Liver (tissue), 9 donors: ENCODE data around the gene STARD3NL. TPM values are rescaled to one million over a fixed set of nuclear protein-coding genes. Genes with fewer than 3 reads are reported as not detected.

Experiments used
- DNase-seq: peaks from one replicate; pipeline ENCODE4 v3.0.0-alpha.2; 2017; ENCODE audit warnings: low spot score
- H3K27ac ChIP-seq, 2 donors: one replicate each; pipeline ENCODE4 v1.7.0; 2013; ENCODE audit warnings: inconsistent platforms in 2 of 2, low read length in 2 of 2, control low read depth in 1 of 2, low read depth in 1 of 2, mild to moderate bottlenecking in 1 of 2
- H3K27me3 ChIP-seq, 4 donors: one replicate each; pipeline versions ENCODE4 v1.6.1 to v1.7.0; 2013; ENCODE audit warnings: low read length in 3 of 4, inconsistent platforms in 1 of 4, mild to moderate bottlenecking in 1 of 4, moderate library complexity in 1 of 4; ENCODE audit not compliant: control insufficient read depth in 4 of 4, insufficient read depth in 4 of 4
- H3K36me3 ChIP-seq, 4 donors: one replicate each; pipeline versions ENCODE4 v1.6.1 to v1.7.0; 2013; ENCODE audit warnings: low read length in 3 of 4, mild to moderate bottlenecking in 3 of 4, low read depth in 1 of 4, moderate library complexity in 1 of 4; ENCODE audit not compliant: control insufficient read depth in 4 of 4, insufficient read depth in 3 of 4
- H3K4me1 ChIP-seq, 4 donors: one replicate each; pipeline versions ENCODE4 v1.6.1 to v1.7.0; 2013; ENCODE audit warnings: low read length in 3 of 4, mild to moderate bottlenecking in 3 of 4, moderate library complexity in 1 of 4; ENCODE audit not compliant: control insufficient read depth in 4 of 4, insufficient read depth in 4 of 4
- H3K4me3 ChIP-seq, 3 donors: one replicate each; pipeline versions ENCODE4 v1.6.1 to v1.7.0; 2013; ENCODE audit warnings: low read length in 3 of 3, control low read depth in 1 of 3, low read depth in 1 of 3, mild to moderate bottlenecking in 1 of 3
- H3K9ac ChIP-seq, 2 donors: one replicate each; pipeline ENCODE4 v1.7.0; 2013; ENCODE audit warnings: low read length in 2 of 2, mild to moderate bottlenecking in 2 of 2, moderate library complexity in 2 of 2, control low read depth in 1 of 2, low read depth in 1 of 2
- H3K9me3 ChIP-seq, 4 donors: one replicate each; pipeline versions ENCODE4 v1.6.1 to v1.7.0; 2013; ENCODE audit warnings: low read length in 3 of 4; ENCODE audit not compliant: control insufficient read depth in 4 of 4
- FOXA1 ChIP-seq: IDR thresholded peaks from 2 replicates; pipeline ENCODE4 v1.6.1; 2016; ENCODE audit warnings: antibody characterized with exemption
- FOXA2 ChIP-seq: IDR thresholded peaks from 2 replicates; pipeline ENCODE4 v1.6.1; 2016; ENCODE audit warnings: antibody characterized with exemption
- HNF4A ChIP-seq, 2 donors: conservative IDR thresholded peaks; 2 replicates each; pipeline ENCODE4 v1.6.1; 2016; ENCODE audit warnings: antibody characterized with exemption in 2 of 2, mild to moderate bottlenecking in 2 of 2
- MAX ChIP-seq: IDR thresholded peaks from 2 replicates; pipeline ENCODE4 v1.6.1; 2016; ENCODE audit warnings: antibody characterized with exemption
- RAD21 ChIP-seq, 2 donors: IDR thresholded peaks; 2 replicates each; pipeline ENCODE4 v1.6.1; 2016; ENCODE audit warnings: antibody characterized with exemption in 2 of 2, mild to moderate bottlenecking in 2 of 2
- RXRA ChIP-seq, 2 donors: IDR thresholded peaks; 2 replicates each; pipeline ENCODE4 v1.6.1; 2017 to 2018; ENCODE audit warnings: antibody characterized with exemption in 2 of 2, mild to moderate bottlenecking in 1 of 2
- SP1 ChIP-seq: IDR thresholded peaks from 2 replicates; pipeline ENCODE4 v1.6.1; 2018; ENCODE audit warnings: antibody characterized with exemption, mild to moderate bottlenecking
- ZBTB33 ChIP-seq: IDR thresholded peaks from 2 replicates; pipeline ENCODE4 v1.6.1; 2016; ENCODE audit warnings: antibody characterized with exemption
- whole genome bisulfite sequencing: extraction: QIAGEN DNeasy Blood & Tissue Kit; methylation state at CpG from one replicate; pipeline ENCODE4 v1.1.7; 2013; 5-methylcytosine and 5-hydroxymethylcytosine counted together
- polyA plus RNA-seq, 2 donors: library from polyadenylated mRNA; stranded (reverse) in 1 of 2; unstranded in 1 of 2; fragments of 200-250 nt in 1 of 2; fragments of >200 nt in 1 of 2; fragmentation: Nextera tagmentation in 1 of 2; extraction: Ambion mirVana in 1 of 2; gene quantifications; one replicate each; pipeline versions ENCODE4 v1.2.1 to v1.2.3, GENCODE V29; 2013 to 2015
- total RNA-seq, 2 donors: library from RNA; depleted of rRNA; stranded (reverse); fragments of >200 nt; gene quantifications; one replicate each; pipeline ENCODE4 v1.2.3, GENCODE V29; 2014
- TF ChIP-seq, protein P1 (sequence below): IDR thresholded peaks from 2 replicates; pipeline ENCODE4 v1.6.1; 2016; ENCODE audit warnings: antibody characterized with exemption, mild to moderate bottlenecking
- TF ChIP-seq, protein P2 (sequence below): IDR thresholded peaks from 2 replicates; pipeline ENCODE4 v1.6.1; 2016; ENCODE audit warnings: antibody characterized with exemption
- donor health status: healthy.
- donor health status: healthy.
- donor health status: healthy.
- donor health status: healthy.
- donor health status: healthy.

Gene STARD3NL
- total and polyA plus RNA-seq, 4 donors: 9.1 to 25.1 (median 10.2) TPM

GRCh38 chr7:38223306-38223705 lies 45.3 kb downstream of the STARD3NL start (continued):
- no peak for TF ChIP-seq HNF4A (conservative IDR thresholded peaks at IDR 0.05)
- TF ChIP-seq, protein P1, sequence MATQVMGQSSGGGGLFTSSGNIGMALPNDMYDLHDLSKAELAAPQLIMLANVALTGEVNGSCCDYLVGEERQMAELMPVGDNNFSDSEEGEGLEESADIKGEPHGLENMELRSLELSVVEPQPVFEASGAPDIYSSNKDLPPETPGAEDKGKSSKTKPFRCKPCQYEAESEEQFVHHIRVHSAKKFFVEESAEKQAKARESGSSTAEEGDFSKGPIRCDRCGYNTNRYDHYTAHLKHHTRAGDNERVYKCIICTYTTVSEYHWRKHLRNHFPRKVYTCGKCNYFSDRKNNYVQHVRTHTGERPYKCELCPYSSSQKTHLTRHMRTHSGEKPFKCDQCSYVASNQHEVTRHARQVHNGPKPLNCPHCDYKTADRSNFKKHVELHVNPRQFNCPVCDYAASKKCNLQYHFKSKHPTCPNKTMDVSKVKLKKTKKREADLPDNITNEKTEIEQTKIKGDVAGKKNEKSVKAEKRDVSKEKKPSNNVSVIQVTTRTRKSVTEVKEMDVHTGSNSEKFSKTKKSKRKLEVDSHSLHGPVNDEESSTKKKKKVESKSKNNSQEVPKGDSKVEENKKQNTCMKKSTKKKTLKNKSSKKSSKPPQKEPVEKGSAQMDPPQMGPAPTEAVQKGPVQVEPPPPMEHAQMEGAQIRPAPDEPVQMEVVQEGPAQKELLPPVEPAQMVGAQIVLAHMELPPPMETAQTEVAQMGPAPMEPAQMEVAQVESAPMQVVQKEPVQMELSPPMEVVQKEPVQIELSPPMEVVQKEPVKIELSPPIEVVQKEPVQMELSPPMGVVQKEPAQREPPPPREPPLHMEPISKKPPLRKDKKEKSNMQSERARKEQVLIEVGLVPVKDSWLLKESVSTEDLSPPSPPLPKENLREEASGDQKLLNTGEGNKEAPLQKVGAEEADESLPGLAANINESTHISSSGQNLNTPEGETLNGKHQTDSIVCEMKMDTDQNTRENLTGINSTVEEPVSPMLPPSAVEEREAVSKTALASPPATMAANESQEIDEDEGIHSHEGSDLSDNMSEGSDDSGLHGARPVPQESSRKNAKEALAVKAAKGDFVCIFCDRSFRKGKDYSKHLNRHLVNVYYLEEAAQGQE: no peak
- no peak for TF ChIP-seq RAD21 (IDR thresholded peaks at IDR 0.05)
- TF ChIP-seq MAX: no peak
- TF ChIP-seq RXRA (IDR thresholded peaks at IDR 0.05): no peak
- TF ChIP-seq FOXA1: no peak

DNA sequence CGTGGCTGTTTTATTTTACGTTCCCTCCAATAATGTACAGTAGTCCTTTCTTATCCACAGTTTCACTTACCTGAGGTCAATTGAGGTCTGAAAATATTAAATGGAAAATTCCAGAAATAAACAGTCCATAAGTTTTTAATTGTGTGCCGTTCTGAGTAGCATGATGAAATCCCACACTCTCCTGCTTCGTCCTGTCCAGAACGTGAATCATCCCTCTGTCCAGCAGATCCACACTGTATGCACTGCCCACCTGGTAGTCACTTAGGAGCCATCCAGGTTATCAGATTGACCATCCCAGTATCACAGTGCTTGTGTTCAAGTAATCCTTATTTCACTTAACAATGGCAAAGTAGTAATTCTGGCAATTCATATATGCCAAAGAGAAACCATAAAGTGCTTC lies 46.3 kb downstream of the STARD3NL start:
- no peak for TF ChIP-seq RXRA (IDR thresholded peaks at IDR 0.05)
- DNase-seq: no peak
- 90% methylated on average over 5 of the region's 5 CpGs for WGBS
- no peak overlapping the region for H3K4me3 ChIP-seq
- H3K27ac ChIP-seq: no peak overlapping the region
- H3K9me3 ChIP-seq: no peaks in the 10 kb centered on the region
- no peaks in the 10 kb centered on the region for H3K27me3 ChIP-seq
- H3K36me3 ChIP-seq: peaks cover 1 to 23% (median 13%) of the 10 kb centered on the region in 4 donors
- no peak overlapping the region for H3K9ac ChIP-seq
- H3K4me1 ChIP-seq: no peaks in the 10 kb centered on the region

DNA sequence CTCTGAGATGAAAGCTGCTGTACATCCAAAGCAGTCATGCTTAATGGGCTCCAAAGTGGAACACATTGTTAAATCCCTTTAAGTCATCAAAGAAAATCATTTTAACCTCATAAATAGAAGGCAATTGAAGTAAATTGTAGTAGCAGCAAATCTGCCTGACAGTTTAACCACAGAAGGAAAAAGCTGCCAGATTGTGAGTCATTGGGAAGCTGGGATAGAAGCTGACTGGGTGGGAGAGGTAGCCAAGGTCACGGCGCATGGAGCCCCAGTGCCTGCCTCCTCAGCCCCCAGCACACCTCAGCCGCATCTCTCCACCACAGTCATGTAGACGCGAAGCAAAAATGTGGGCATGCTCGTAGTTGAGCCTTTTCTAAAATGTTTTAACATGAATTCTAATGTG lies 51.3 kb downstream of the STARD3NL start:
- Histone ChIP-seq H3K27ac (no peak overlapping the region), H3K9ac (no peak overlapping the region), H3K4me3 (no peak overlapping the region), H3K27me3 (no peaks in the 10 kb centered on the region), H3K4me1 (no peaks in the 10 kb centered on the region), H3K36me3 (peaks cover 0 to 16% (median 11%) of the 10 kb centered on the region in 4 donors), H3K9me3 (no peaks in the 10 kb centered on the region)
- WGBS: 95% methylated on average over 6 of the region's 6 CpGs
- TF ChIP-seq ZBTB33: no peak
- TF ChIP-seq RAD21 (IDR thresholded peaks at IDR 0.05): no peak
- DNase-seq: no peak

GRCh38 chr7:38229884-38230642 lies 52.0 kb downstream of the STARD3NL start:
- no peaks in the 10 kb centered on the region for H3K4me1 ChIP-seq
- TF ChIP-seq SP1 (no peak), RAD21 (IDR thresholded peaks at IDR 0.05) (no peak), RXRA (IDR thresholded peaks at IDR 0.05) (no peak), MAX (no peak), FOXA2 (no peak)
- TF ChIP-seq, protein P2, sequence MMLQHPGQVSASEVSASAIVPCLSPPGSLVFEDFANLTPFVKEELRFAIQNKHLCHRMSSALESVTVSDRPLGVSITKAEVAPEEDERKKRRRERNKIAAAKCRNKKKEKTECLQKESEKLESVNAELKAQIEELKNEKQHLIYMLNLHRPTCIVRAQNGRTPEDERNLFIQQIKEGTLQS: no peak
- no peak overlapping the region for H3K27ac ChIP-seq
- no peak for DNase-seq
- 91% methylated on average over 6 of the region's 6 CpGs for WGBS
- no peak overlapping the region for H3K9ac ChIP-seq
- no peak overlapping the region for H3K4me3 ChIP-seq
- no peaks in the 10 kb centered on the region for H3K27me3 ChIP-seq
- H3K9me3 ChIP-seq: no peaks in the 10 kb centered on the region
- H3K36me3 ChIP-seq: peaks cover 0 to 16% (median 11%) of the 10 kb centered on the region in 4 donors
